HepG2 (cell line): ENCODE results near the gene SULT4A1. TPM values are rescaled to one million over a fixed set of nuclear protein-coding genes. Genes with fewer than 3 reads are reported as not detected.
A peak's percentile ranks its signal among the peaks of the same experiment; 100 is the strongest.

ENCODE experiments used
- ATAC-seq: fragments of 200-7000 bp; cut with Tn5 transposase; 3 replicates; pipeline ENCODE4 v1.9.1; 2020; ENCODE audit warnings: mild to moderate bottlenecking, moderate library complexity
- BruUV-seq: library from RNA; stranded (reverse); fragments of 400-500 nt; replicated peaks from 2 replicates; lab custom pipeline; 2021; lab: Mats Ljungman, UMichigan
- CTCF ChIA-PET: fragments of 300-600 bp; formaldehyde crosslinking; extraction: SDS; loops from one replicate; lab custom pipeline; 2021; ENCODE audit warnings: low total read pairs, inconsistent platforms, low intra/inter-chr PET ratio; lab: Yijun Ruan, JAX
- POLR2A ChIA-PET: fragments of 350-600 bp; sonication (Branson Sonifier 250); formaldehyde crosslinking; loops from one replicate; lab custom pipeline; 2020; ENCODE audit warnings: antibody characterized with exemption, inconsistent platforms; lab: Yijun Ruan, JAX
- DNase-seq: peaks from one replicate; pipeline ENCODE4 v3.0.0-alpha.2; 2015; ENCODE audit warnings: low spot score
- FAIRE-seq: peaks from 3 replicates; lab custom pipeline; 2011; peaks lifted over from hg19 to GRCh38; lab: Jason Lieb, UNC
- H2AFZ ChIP-seq: one replicate; pipeline ENCODE4 v1.6.1; 2011; ENCODE audit warnings: low read length, inconsistent platforms
- H3K27ac ChIP-seq: fragments of 300-600 bp; 3 replicates; pipeline ENCODE4 v1.8.0; 2011; ENCODE audit warnings: mixed run types, mild to moderate bottlenecking, mixed read lengths, low read length, inconsistent platforms; ENCODE audit not compliant: insufficient read depth; ENCODE audit errors: extremely low read length
- H3K27me3 ChIP-seq, 2 experiments: fragments of 200-600 bp in 1 of 2; 2 replicates in 1 of 2; 3 replicates in 1 of 2; pipeline versions ENCODE4 v1.6.0 to v1.8.0; 2011; ENCODE audit warnings: low read length in 2 of 2, mild to moderate bottlenecking in 2 of 2, moderate library complexity in 2 of 2, inconsistent platforms in 1 of 2; ENCODE audit not compliant: insufficient read depth in 2 of 2, control insufficient read depth in 1 of 2
- H3K36me3 ChIP-seq, 2 experiments: fragments of 200-600 bp in 1 of 2; replicated peaks in 1 of 2; 2 replicates in 1 of 2; 3 replicates in 1 of 2; pipeline versions ENCODE4 v1.5.1 to v1.8.0; 2011; ENCODE audit warnings: low read length in 2 of 2, inconsistent platforms in 1 of 2; ENCODE audit not compliant: insufficient read depth in 2 of 2, control insufficient read depth in 1 of 2
- H3K4me1 ChIP-seq: 2 replicates; pipeline ENCODE4 v1.5.1; 2012; ENCODE audit warnings: low read length, inconsistent platforms; ENCODE audit not compliant: insufficient read depth
- H3K4me2 ChIP-seq: 2 replicates; pipeline ENCODE4 v1.6.0; 2011; ENCODE audit warnings: low read depth, low read length, inconsistent platforms
- H3K4me3 ChIP-seq, 3 experiments: fragments of 200-600 bp in 1 of 3; sonication (generic), shearing (Covaris generic) in 1 of 3; replicated peaks in 1 of 3; 2 replicates each; pipeline ENCODE4 v1.5.1; 2011 to 2016; ENCODE audit warnings: low read length in 3 of 3, inconsistent platforms in 2 of 3, low read depth in 2 of 3, mild to moderate bottlenecking in 2 of 3, control low read depth in 1 of 3, mixed read lengths in 1 of 3; ENCODE audit not compliant: insufficient read depth in 1 of 3
- H3K79me2 ChIP-seq: one replicate; pipeline ENCODE4 v1.6.1; 2011; ENCODE audit warnings: low read length, inconsistent platforms; ENCODE audit not compliant: insufficient read depth
- H3K9ac ChIP-seq: 2 replicates; pipeline ENCODE4 v1.6.0; 2011; ENCODE audit warnings: mild to moderate bottlenecking, low read depth, low read length, inconsistent platforms; ENCODE audit not compliant: insufficient read depth
- H3K9me3 ChIP-seq: 2 replicates; pipeline ENCODE4 v1.5.1; 2012; ENCODE audit warnings: mild to moderate bottlenecking, low read length
- H4K20me1 ChIP-seq: 2 replicates; pipeline ENCODE4 v1.6.0; 2011; ENCODE audit warnings: inconsistent platforms, mild to moderate bottlenecking, low read length, moderate library complexity; ENCODE audit not compliant: insufficient read depth
- CREB1 ChIP-seq, 2 experiments: fragments of 450-650 bp in 1 of 2; IDR thresholded peaks; 2 replicates each; pipeline ENCODE4 v1.6.1; 2016 to 2017; ENCODE audit warnings: control low read depth in 1 of 2, mild to moderate bottlenecking in 1 of 2, missing compliant biosample characterization in 1 of 2, missing genetic modification characterization in 1 of 2
- NKX3-1 ChIP-seq: sonication (generic); formaldehyde crosslinking; IDR thresholded peaks from 2 replicates; pipeline ENCODE4 v1.5.0; 2020; ENCODE audit warnings: missing genetic modification reagents
- RBM22 ChIP-seq: fragments of 200-400 bp; formaldehyde crosslinking; optimal IDR thresholded peaks from 2 replicates; pipeline ENCODE3; 2017; ENCODE audit warnings: mild to moderate bottlenecking, low read length, moderate library complexity
- SALL1 ChIP-seq: sonication (generic); formaldehyde crosslinking; IDR thresholded peaks from 2 replicates; pipeline ENCODE4 v1.8.0; 2022; ENCODE audit warnings: mild to moderate bottlenecking, missing genetic modification reagents
- ZNF232 ChIP-seq: sonication (generic); formaldehyde crosslinking; IDR thresholded peaks from 2 replicates; pipeline ENCODE4 v1.4.0; 2020; ENCODE audit warnings: missing genetic modification reagents, borderline replicate concordance
- ZNF530 ChIP-seq: sonication (generic); formaldehyde crosslinking; IDR thresholded peaks from 2 replicates; pipeline ENCODE4 v1.5.0; 2020; ENCODE audit warnings: low read depth, mild to moderate bottlenecking, missing genetic modification reagents
- ZNF546 ChIP-seq: sonication (generic); formaldehyde crosslinking; conservative IDR thresholded peaks from 2 replicates; pipeline ENCODE4 v1.8.1; 2023; ENCODE audit warnings: mild to moderate bottlenecking, missing genetic modification reagents
- WGBS: methylation state at CpG from one replicate; pipeline ENCODE4 v1.1.6; 2017; ENCODE audit warnings: low lambda C conversion rate; 5-methylcytosine and 5-hydroxymethylcytosine counted together
- in situ Hi-C: cut with HindIII; loops from 2 replicates; pipeline ENCODE4 v1.10.0; 2017; ENCODE audit warnings: low pct_unique_long_range_greater_than_20kb; ENCODE audit not compliant: extremely low pct_ligation_motif_present
- intact Hi-C: fragments of 100-400 bp; cut with micrococcal nuclease; formaldehyde crosslinking; loops from one replicate; pipeline ENCODE4 v1.10.0; 2022; ENCODE audit not compliant: unreplicated experiment
- polyA plus RNA-seq, 8 experiments: library from polyadenylated mRNA; depleted of rRNA in 3 of 8; stranded (reverse) in 7 of 8; unstranded in 1 of 8; fragments of >200 nt; fragmentation: Illumina TruSeq in 4 of 8; extraction: Trizol in 4 of 8; gene quantifications; 2 replicates each; pipeline versions ENCODE4 v1.2.1 to v1.2.3, GENCODE V29; 2011 to 2016; ENCODE audit warnings: low read depth in 4 of 8, missing spikeins in 1 of 8, mixed read lengths in 1 of 8; ENCODE audit not compliant: insufficient read depth in 1 of 8
- total RNA-seq, 5 experiments: library from RNA; depleted of rRNA; stranded (reverse); fragments of >200 nt; fragmentation: Illumina TruSeq; extraction: Trizol; gene quantifications; 2 replicates each; pipeline ENCODE4 v1.2.3, GENCODE V29; 2016; ENCODE audit warnings: low read depth in 1 of 5

Gene SULT4A1
- total and polyA plus RNA-seq, 2 of the 13 experiments (the other 11 are each of a cell fraction or from before 2014, with no cell fraction given) = not detected

DNA sequence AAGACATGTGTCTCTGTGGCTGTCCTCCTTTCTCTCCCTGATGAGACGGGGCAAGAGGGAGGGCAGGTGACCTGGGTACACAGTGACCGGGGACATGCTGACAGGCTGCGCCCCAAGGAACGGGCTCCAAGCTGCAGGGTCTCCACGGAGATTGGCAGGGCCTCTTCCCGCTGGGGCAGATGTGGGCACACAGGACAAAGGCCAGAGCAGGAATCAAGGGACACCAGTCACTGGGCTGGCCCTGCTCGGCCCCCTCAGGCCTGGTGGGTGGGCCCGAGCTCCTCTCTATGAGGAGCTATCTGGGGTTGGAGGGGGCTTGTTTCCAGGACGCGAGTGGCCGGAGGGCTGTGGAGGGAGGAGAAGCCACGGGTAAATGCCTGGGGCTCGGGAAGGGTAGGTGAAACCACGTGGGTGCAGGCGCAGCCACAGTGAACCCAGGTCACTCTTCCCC lies 18.3 kb upstream of the SULT4A1 start:
- no peaks in the 10 kb centered on the region for H3K4me1 ChIP-seq
- ATAC-seq (no peak), DNase-seq (no peak), FAIRE-seq (no peak)
- no peaks in the 10 kb centered on the region for H3K79me2 ChIP-seq
- intact Hi-C loops = no loop called here
- H3K36me3 ChIP-seq = no peaks in the 10 kb centered on the region
- no peak overlapping the region for H3K9ac ChIP-seq
- H3K9me3 ChIP-seq = no peaks in the 10 kb centered on the region
- WGBS = 17% methylated on average over 9 of the region's 15 CpGs
- in situ Hi-C loops = loop anchor here (25.0 kb wide), 1 partner anchor 757 kb away; no protein-coding TSS in a partner anchor
- POLR2A ChIA-PET = no interaction called here
- TF ChIP-seq SALL1 (CRISPR knock-in tag) = no peak
- TF ChIP-seq NKX3-1 (CRISPR knock-in tag) = no peak
- no peak for TF ChIP-seq ZNF530 (CRISPR knock-in tag)
- no peak for TF ChIP-seq ZNF232 (CRISPR knock-in tag)
- no peak for TF ChIP-seq ZNF546 (CRISPR knock-in tag)
- H3K27me3 ChIP-seq = peaks cover 0 to 3% of the 10 kb centered on the region in 2 experiments; a peak in 3 of 5 replicates
- CTCF ChIA-PET = no interaction called here
- H4K20me1 ChIP-seq = no peaks in the 10 kb centered on the region
- H3K27ac ChIP-seq = no peak overlapping the region
- no peak overlapping the region for H3K4me3 ChIP-seq
- no peak overlapping the region for H3K4me2 ChIP-seq
- no TSS peak for BruUV-seq
- no peak overlapping the region for H2AFZ ChIP-seq

DNA sequence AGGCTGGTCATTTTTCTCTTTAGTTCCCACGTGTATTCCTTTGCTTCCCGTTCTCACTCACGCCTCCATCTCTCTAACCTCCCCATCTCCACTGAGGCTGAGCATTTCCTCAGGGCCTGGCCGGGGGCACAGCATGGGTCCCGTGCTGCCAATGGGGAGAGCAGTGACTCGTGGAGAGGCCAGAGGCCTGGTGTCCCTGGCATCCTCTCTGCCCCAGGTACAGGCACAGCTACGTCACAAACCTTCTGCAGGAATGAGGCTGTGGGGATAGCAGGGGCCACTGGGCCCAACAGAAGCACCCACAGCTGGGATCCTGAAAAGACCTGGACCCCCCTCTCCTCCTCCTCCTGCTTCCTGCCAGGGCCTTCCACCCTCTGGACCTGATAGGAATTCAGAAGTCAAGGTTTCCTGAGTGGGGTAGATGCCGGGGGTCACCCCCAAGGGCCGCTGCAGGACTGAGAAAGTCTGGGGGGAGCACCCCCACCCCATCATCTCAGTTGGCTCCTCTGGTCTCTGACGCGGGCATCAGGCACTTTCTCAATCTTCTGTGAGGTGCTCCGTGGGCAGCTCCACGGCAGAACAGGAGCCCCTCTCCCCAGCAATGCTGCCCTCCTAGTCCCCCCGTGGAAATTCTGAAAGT lies 17.7 kb upstream of the SULT4A1 start:
- Histone ChIP-seq H3K4me2 (no peak overlapping the region), H3K4me3 (no peak overlapping the region), H3K9ac (no peak overlapping the region), H2AFZ (no peak overlapping the region), H3K79me2 (no peaks in the 10 kb centered on the region), H3K4me1 (no peaks in the 10 kb centered on the region), H3K36me3 (no peaks in the 10 kb centered on the region), H3K27me3 (peaks cover 0 to 3% of the 10 kb centered on the region in 2 experiments; a peak in 3 of 5 replicates), H4K20me1 (no peaks in the 10 kb centered on the region), H3K9me3 (no peaks in the 10 kb centered on the region), H3K27ac (no peak overlapping the region)
- intact Hi-C loops (no loop called here), in situ Hi-C loops (loop anchor here (25.0 kb wide), 1 partner anchor 757 kb away; no protein-coding TSS in a partner anchor)
- WGBS = 5% methylated on average over 6 of the region's 14 CpGs
- FAIRE-seq (no peak), ATAC-seq (no peak), DNase-seq (no peak)
- no peak for TF ChIP-seq RBM22
- 0 out of 2 replicates have a peak, but pooled peaks have one; percentile 8 for TF ChIP-seq CREB1 (IDR thresholded peaks at IDR 0.05)
- no peak for TF ChIP-seq CREB1 (CRISPR knock-in tag; IDR thresholded peaks at IDR 0.05)
- ChIA-PET CTCF (no interaction called here), POLR2A (no interaction called here)
- BruUV-seq = no TSS peak
